ENCODE data around the gene TMSB4X. TPM values are rescaled to one million over a fixed set of nuclear protein-coding genes. Genes with fewer than 3 reads are reported as not detected.

The TMSB4X gene
- total RNA-seq, 4 donors from 2014 or later: 3,003 to 8,971 (median 6,474) TPM

GRCh38 chrX:12967711-12968465 lies 7.0 kb upstream of the TMSB4X start:
- no peak for TF ChIP-seq CTCF (IDR thresholded peaks at IDR 0.05; ENCODE audit: low read depth)

DNA sequence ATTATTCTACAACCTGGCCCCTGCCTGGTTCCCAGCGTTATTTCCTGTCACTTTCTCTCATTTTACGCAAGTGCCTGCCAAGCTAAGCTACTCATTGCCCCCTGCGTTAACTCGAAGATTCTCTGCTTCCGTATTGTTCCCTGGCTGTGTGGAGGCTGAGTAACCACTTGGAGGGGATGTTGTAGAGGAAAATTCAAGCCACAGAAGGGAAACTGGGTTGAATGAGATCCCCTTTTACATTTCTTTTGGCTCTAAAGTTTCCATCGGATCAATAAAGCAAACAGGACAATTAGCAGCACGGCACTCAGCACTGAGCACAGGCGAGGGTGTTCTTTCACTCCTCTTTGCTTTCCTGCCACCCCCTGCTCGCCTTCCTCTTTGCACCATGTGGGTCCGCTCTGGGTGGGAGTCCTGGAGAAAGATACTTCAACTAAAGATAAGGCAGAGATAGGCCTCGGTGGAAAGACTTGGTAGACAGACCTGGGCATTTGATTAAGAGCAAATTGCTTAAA lies 4.2 kb upstream of the TMSB4X start:
- no peak for TF ChIP-seq CTCF (IDR thresholded peaks at IDR 0.05; ENCODE audit: low read depth)

GRCh38 chrX:12971282-12972003 lies 3.5 kb upstream of the TMSB4X start:
- no peak for TF ChIP-seq CTCF (IDR thresholded peaks at IDR 0.05; ENCODE audit: low read depth)

GRCh38 chrX:12972243-12972642 lies 2.7 kb upstream of the TMSB4X start:
- TF ChIP-seq CTCF (IDR thresholded peaks at IDR 0.05; ENCODE audit: low read depth): no peak

GRCh38 chrX:12972878-12973560 lies 1.9 kb upstream of the TMSB4X start:
- no peak for TF ChIP-seq CTCF (IDR thresholded peaks at IDR 0.05; ENCODE audit: low read depth)

DNA sequence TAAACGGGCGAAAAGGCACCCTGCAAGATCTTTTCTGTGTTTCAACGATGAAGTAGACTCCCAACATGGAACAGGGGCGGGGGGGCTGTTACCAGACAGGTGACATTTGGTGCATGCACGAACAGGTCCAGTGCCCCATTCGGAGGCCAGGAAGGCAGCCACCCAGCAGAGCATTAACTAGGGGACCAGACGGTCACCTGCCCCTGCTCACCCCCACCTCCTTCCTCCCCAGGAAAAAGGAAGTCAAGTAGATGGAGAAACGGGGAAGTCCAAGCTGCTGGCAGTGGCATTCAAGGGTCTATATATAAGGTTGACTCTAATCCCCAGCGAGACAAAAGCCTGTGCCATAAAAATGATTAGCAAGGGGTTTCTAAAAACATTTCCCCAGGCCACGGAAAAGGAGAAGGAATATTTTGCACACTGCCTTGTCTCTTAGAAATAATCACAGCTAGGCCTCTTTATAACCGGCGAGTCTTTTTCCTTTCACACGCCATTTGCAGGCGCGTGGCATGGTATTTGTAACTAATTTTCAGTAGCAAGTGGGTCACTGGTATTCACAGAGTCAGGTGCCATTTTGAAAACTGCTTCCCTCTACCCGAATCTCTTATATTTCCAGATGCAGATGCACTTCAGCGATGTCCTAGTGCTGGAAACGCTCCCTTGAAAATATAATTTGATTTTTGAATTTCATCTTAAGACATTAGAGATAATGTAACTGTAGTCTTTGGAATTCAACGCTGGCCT lies 1.2 kb upstream of the TMSB4X start:
- no peak for TF ChIP-seq CTCF (IDR thresholded peaks at IDR 0.05; ENCODE audit: low read depth)

Measured in subcutaneous adipose tissue (tissue), 4 donors.